ENCODE data around the gene CAV3. TPM values are rescaled to one million over a fixed set of nuclear protein-coding genes. Genes with fewer than 3 reads are reported as not detected.

CAV3 gene
- total and polyA plus RNA-seq, 4 donors, result 0.06 to 0.18 TPM; not detected in 2

DNA sequence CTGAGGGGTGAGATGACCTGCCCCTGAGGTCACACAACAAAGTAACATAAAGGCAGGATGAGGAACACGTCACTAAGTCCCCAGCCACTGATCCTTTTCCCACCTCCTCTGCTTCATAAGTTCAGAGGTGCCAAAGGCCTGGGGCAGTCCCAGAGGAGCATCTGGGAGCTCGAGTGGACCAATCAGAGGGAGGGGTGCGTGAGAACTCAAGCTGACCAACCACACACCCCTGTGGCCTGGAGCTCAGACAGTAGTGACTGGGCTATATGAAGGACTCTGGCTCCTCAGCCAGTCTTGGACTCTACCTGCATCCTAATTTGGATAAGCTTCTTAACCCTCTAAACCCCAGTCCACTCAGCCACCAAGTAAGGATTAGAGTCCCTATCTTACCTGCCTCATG lies 28.0 kb upstream of the CAV3 start:
- DNase-seq, result no peak
- WGBS, 2 donors, result 80 to 93% methylated on average over 3 of the region's 3 CpGs
- Histone ChIP-seq H3K9me3 (ENCODE audit: control insufficient read depth in 4 of 4, insufficient read depth in 3 of 4, low read length in 3 of 4) (peaks cover 0 to 9% (median 0%) of the 10 kb centered on the region in 4 donors), H3K4me1 (ENCODE audit: control insufficient read depth in 5 of 5, insufficient read depth in 5 of 5, low read length in 5 of 5) (no peaks in the 10 kb centered on the region), H3K36me3 (ENCODE audit: control insufficient read depth in 4 of 4, insufficient read depth in 4 of 4, low read length in 4 of 4) (no peaks in the 10 kb centered on the region), H3K27ac (ENCODE audit: low read depth in 1 of 2, low read length in 1 of 2) (no peak overlapping the region), H3K4me3 (no peak overlapping the region), H3K9ac (ENCODE audit: insufficient read depth in 1 of 2, low read length in 2 of 2) (no peak overlapping the region), H3K27me3 (ENCODE audit: control insufficient read depth in 3 of 3, insufficient read depth in 3 of 3, low read length in 2 of 3) (no peaks in the 10 kb centered on the region)
- ATAC-seq (ENCODE audit: insufficient read depth, low FRiP score), result no peak
- TF ChIP-seq, protein P1, sequence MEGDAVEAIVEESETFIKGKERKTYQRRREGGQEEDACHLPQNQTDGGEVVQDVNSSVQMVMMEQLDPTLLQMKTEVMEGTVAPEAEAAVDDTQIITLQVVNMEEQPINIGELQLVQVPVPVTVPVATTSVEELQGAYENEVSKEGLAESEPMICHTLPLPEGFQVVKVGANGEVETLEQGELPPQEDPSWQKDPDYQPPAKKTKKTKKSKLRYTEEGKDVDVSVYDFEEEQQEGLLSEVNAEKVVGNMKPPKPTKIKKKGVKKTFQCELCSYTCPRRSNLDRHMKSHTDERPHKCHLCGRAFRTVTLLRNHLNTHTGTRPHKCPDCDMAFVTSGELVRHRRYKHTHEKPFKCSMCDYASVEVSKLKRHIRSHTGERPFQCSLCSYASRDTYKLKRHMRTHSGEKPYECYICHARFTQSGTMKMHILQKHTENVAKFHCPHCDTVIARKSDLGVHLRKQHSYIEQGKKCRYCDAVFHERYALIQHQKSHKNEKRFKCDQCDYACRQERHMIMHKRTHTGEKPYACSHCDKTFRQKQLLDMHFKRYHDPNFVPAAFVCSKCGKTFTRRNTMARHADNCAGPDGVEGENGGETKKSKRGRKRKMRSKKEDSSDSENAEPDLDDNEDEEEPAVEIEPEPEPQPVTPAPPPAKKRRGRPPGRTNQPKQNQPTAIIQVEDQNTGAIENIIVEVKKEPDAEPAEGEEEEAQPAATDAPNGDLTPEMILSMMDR (IDR thresholded peaks at IDR 0.05; ENCODE audit: control extremely low read depth, extremely low read depth), result no peak

DNA sequence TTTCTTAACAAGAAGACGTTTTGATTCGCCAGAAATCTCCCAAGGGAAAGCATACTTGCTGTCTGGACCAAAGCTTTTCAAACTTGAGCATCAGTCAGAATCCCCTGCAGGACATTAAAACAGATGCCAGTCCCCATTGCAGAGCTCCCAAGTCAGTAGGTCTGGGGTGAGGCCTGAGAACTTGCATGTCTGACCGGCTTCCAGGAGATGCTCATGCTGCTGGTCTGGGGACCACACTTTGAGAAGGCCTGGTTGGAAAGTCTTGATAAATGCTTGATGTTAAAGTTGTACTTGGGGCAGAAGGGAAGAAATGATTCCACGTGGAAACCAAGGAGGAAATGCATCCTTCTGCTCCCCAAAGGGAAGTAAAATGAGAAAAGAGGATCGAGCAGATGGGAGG lies 24.3 kb upstream of the CAV3 start:
- 68 to 72% methylated on average over 5 of the region's 5 CpGs for WGBS, 2 donors
- DNase-seq, result no peak
- ATAC-seq (ENCODE audit: insufficient read depth, low FRiP score), result no peak
- Histone ChIP-seq H3K9ac (ENCODE audit: insufficient read depth in 1 of 2, low read length in 2 of 2) (no peak overlapping the region), H3K9me3 (ENCODE audit: control insufficient read depth in 4 of 4, insufficient read depth in 3 of 4, low read length in 3 of 4) (peaks cover 0 to 8% (median 0%) of the 10 kb centered on the region in 4 donors), H3K4me1 (ENCODE audit: control insufficient read depth in 5 of 5, insufficient read depth in 5 of 5, low read length in 5 of 5) (peaks cover 0 to 8% (median 0%) of the 10 kb centered on the region in 5 donors), H3K27me3 (ENCODE audit: control insufficient read depth in 3 of 3, insufficient read depth in 3 of 3, low read length in 2 of 3) (no peaks in the 10 kb centered on the region), H3K4me3 (no peak overlapping the region), H3K27ac (ENCODE audit: low read depth in 1 of 2, low read length in 1 of 2) (no peak overlapping the region), H3K36me3 (ENCODE audit: control insufficient read depth in 4 of 4, insufficient read depth in 4 of 4, low read length in 4 of 4) (no peaks in the 10 kb centered on the region)
- TF ChIP-seq, protein P1 (IDR thresholded peaks at IDR 0.05; ENCODE audit: control extremely low read depth, extremely low read depth), result no peak

DNA sequence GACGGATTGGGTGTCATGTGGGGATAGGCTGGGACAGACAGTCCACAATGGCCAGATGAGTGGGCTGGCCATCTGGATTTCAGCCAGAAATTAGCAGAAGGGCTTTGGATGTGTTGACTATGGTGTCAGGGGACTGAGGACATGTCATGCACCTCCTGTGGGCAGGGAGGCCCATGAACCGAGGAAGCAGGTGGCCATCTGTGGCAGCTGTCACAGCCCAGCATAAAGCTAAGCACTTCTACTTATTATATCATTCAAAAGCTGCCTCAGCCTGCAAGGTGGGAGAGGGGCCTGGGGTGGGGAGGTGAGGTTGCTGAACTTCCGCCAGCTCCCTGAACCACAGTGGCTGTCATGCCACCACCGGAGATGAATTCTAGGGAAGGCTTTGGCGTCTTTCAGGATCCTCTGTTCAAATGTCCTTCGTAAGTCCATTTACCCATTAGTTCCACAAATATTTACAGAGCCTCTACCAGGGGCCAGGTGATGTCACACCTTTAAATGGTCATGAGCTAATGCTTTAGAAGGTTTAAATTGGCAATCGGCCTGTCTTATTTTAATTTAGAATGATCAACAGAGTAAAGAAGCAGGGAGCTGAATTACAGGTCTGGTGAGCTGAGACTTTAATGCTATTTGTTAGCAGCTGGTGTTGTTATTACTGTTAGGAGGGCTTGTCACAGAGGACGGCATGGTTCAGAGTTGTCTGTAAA lies 23.6 kb upstream of the CAV3 start:
- no peak overlapping the region for H3K9ac ChIP-seq (ENCODE audit: insufficient read depth in 1 of 2, low read length in 2 of 2)
- H3K4me3 ChIP-seq, result no peak overlapping the region
- DNase-seq (peak in 2 of 3 donors; percentile 37 to 50), ATAC-seq (ENCODE audit: insufficient read depth, low FRiP score) (no peak)
- no peaks in the 10 kb centered on the region for H3K27me3 ChIP-seq (ENCODE audit: control insufficient read depth in 3 of 3, insufficient read depth in 3 of 3, low read length in 2 of 3)
- no peak overlapping the region for H3K27ac ChIP-seq (ENCODE audit: low read depth in 1 of 2, low read length in 1 of 2)
- H3K4me1 ChIP-seq (ENCODE audit: control insufficient read depth in 5 of 5, insufficient read depth in 5 of 5, low read length in 5 of 5), result peaks cover 0 to 8% (median 0%) of the 10 kb centered on the region in 5 donors
- no peaks in the 10 kb centered on the region for H3K36me3 ChIP-seq (ENCODE audit: control insufficient read depth in 4 of 4, insufficient read depth in 4 of 4, low read length in 4 of 4)
- peaks cover 0 to 6% (median 0%) of the 10 kb centered on the region in 4 donors for H3K9me3 ChIP-seq (ENCODE audit: control insufficient read depth in 4 of 4, insufficient read depth in 3 of 4, low read length in 3 of 4)
- TF ChIP-seq, protein P1 (IDR thresholded peaks at IDR 0.05; ENCODE audit: control extremely low read depth, extremely low read depth), result no peak
- 66 to 82% methylated on average over 8 of the region's 8 CpGs for WGBS, 2 donors
